GM23338 (cell line): ENCODE data around the gene VAV3. TPM values are rescaled to one million over a fixed set of nuclear protein-coding genes. Genes with fewer than 3 reads are reported as not detected.

Experiments used
- CREB1 ChIP-seq: fragments of 250-450 bp; sonication (Bioruptor Pico); IDR thresholded peaks from 2 replicates; pipeline ENCODE4 v1.5.0; 2020; ENCODE audit warnings: low read depth, mild to moderate bottlenecking, moderate library complexity
- EZH2 ChIP-seq: fragments of 200-600 bp; sonication (generic); IDR thresholded peaks from one replicate; pipeline ENCODE4 v1.8.0; 2017; ENCODE audit warnings: antibody characterized with exemption, mild to moderate bottlenecking, low read depth; ENCODE audit not compliant: unreplicated experiment
- EZH2phosphoT487 ChIP-seq: fragments of 200-600 bp; sonication (generic); IDR thresholded peaks from one replicate; pipeline ENCODE4 v1.8.1; 2018; ENCODE audit warnings: antibody characterized with exemption; ENCODE audit not compliant: unreplicated experiment
- JUNB ChIP-seq: IDR thresholded peaks from one replicate; pipeline ENCODE4 v1.6.1; 2016; ENCODE audit warnings: antibody characterized with exemption; ENCODE audit not compliant: unreplicated experiment
- NANOG ChIP-seq: IDR thresholded peaks from 2 replicates; pipeline ENCODE4 v1.6.1; 2016; ENCODE audit warnings: antibody characterized with exemption, borderline replicate concordance
- REST ChIP-seq: IDR thresholded peaks from one replicate; pipeline ENCODE4 v1.6.1; 2018; ENCODE audit warnings: antibody characterized with exemption; ENCODE audit not compliant: unreplicated experiment
- STAT1 ChIP-seq: IDR thresholded peaks from one replicate; pipeline ENCODE4 v1.6.1; 2016; ENCODE audit warnings: antibody characterized with exemption; ENCODE audit not compliant: unreplicated experiment
- ZNF114 ChIP-seq: fragments of 250-450 bp; sonication (Bioruptor Pico); IDR thresholded peaks from 2 replicates; pipeline ENCODE4 v1.5.0; 2020; ENCODE audit warnings: mild to moderate bottlenecking, moderate library complexity
- ZNF331 ChIP-seq: fragments of 250-450 bp; sonication (Bioruptor Pico); IDR thresholded peaks from 2 replicates; pipeline ENCODE4 v1.5.0; 2020; ENCODE audit warnings: low read depth, mild to moderate bottlenecking, moderate library complexity
- polyA plus RNA-seq: library from polyadenylated mRNA; unstranded; fragments of >200 nt; fragmentation: Nextera tagmentation; extraction: Ambion mirVana; gene quantifications from 2 replicates; pipeline ENCODE4 v1.2.1, GENCODE V29; 2016
- total RNA-seq: library from RNA; depleted of rRNA; stranded (reverse); fragments of >200 nt; shearing (Covaris generic); gene quantifications from 2 replicates; pipeline ENCODE4 v1.2.3, GENCODE V29; 2014
- TF ChIP-seq, protein P1 (sequence below): fragments of 250-450 bp; sonication (Bioruptor Pico); IDR thresholded peaks from 2 replicates; pipeline ENCODE4 v1.5.0; 2020; ENCODE audit warnings: mild to moderate bottlenecking, moderate library complexity
- TF ChIP-seq, protein P2 (sequence below): IDR thresholded peaks from 2 replicates; pipeline ENCODE4 v1.6.1; 2016; ENCODE audit warnings: antibody characterized with exemption

VAV3 gene
- total and polyA plus RNA-seq, 2 experiments from 2014 or later, result 3.0 to 11.3 TPM

DNA sequence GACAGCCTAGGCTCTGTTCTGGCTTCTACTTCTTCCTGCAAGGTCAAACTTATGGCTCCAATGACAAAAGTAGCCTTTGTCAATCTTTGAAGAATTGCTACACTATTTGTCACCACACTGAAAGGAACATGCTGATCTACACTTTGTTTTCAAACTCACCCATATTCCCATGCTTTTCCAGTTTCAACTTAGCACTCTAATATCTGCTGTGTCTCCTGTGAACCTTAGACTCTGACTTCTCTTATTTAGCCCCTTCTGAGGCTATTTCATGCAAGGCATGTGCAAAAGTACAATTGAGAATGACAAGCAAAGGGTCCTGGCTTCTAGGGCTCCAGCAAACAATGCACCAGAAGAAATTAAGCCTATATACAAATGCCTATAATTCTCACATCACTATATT is 374.9 kb downstream of the VAV3 start (continued):
- TF ChIP-seq, protein P1, sequence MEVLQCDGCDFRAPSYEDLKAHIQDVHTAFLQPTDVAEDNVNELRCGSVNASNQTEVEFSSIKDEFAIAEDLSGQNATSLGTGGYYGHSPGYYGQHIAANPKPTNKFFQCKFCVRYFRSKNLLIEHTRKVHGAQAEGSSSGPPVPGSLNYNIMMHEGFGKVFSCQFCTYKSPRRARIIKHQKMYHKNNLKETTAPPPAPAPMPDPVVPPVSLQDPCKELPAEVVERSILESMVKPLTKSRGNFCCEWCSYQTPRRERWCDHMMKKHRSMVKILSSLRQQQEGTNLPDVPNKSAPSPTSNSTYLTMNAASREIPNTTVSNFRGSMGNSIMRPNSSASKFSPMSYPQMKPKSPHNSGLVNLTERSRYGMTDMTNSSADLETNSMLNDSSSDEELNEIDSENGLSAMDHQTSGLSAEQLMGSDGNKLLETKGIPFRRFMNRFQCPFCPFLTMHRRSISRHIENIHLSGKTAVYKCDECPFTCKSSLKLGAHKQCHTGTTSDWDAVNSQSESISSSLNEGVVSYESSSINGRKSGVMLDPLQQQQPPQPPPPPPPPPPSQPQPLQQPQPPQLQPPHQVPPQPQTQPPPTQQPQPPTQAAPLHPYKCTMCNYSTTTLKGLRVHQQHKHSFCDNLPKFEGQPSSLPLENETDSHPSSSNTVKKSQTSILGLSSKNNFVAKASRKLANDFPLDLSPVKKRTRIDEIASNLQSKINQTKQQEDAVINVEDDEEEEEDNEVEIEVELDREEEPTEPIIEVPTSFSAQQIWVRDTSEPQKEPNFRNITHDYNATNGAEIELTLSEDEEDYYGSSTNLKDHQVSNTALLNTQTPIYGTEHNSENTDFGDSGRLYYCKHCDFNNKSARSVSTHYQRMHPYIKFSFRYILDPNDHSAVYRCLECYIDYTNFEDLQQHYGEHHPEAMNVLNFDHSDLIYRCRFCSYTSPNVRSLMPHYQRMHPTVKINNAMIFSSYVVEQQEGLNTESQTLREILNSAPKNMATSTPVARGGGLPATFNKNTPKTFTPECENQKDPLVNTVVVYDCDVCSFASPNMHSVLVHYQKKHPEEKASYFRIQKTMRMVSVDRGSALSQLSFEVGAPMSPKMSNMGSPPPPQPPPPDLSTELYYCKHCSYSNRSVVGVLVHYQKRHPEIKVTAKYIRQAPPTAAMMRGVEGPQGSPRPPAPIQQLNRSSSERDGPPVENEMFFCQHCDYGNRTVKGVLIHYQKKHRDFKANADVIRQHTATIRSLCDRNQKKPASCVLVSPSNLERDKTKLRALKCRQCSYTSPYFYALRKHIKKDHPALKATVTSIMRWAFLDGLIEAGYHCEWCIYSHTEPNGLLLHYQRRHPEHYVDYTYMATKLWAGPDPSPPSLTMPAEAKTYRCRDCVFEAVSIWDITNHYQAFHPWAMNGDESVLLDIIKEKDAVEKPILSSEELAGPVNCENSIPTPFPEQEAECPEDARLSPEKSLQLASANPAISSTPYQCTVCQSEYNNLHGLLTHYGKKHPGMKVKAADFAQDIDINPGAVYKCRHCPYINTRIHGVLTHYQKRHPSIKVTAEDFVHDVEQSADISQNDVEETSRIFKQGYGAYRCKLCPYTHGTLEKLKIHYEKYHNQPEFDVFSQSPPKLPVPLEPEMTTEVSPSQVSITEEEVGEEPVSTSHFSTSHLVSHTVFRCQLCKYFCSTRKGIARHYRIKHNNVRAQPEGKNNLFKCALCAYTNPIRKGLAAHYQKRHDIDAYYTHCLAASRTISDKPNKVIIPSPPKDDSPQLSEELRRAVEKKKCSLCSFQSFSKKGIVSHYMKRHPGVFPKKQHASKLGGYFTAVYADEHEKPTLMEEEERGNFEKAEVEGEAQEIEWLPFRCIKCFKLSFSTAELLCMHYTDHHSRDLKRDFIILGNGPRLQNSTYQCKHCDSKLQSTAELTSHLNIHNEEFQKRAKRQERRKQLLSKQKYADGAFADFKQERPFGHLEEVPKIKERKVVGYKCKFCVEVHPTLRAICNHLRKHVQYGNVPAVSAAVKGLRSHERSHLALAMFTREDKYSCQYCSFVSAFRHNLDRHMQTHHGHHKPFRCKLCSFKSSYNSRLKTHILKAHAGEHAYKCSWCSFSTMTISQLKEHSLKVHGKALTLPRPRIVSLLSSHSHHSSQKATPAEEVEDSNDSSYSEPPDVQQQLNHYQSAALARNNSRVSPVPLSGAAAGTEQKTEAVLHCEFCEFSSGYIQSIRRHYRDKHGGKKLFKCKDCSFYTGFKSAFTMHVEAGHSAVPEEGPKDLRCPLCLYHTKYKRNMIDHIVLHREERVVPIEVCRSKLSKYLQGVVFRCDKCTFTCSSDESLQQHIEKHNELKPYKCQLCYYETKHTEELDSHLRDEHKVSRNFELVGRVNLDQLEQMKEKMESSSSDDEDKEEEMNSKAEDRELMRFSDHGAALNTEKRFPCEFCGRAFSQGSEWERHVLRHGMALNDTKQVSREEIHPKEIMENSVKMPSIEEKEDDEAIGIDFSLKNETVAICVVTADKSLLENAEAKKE (CRISPR knock-in tag), result no peak
- TF ChIP-seq JUNB (no peak), STAT1 (no peak), EZH2phosphoT487 (no peak), REST (no peak), NANOG (no peak), ZNF331 (CRISPR knock-in tag) (no peak), CREB1 (CRISPR knock-in tag) (no peak), ZNF114 (no peak), EZH2 (no peak)
- TF ChIP-seq, protein P2, sequence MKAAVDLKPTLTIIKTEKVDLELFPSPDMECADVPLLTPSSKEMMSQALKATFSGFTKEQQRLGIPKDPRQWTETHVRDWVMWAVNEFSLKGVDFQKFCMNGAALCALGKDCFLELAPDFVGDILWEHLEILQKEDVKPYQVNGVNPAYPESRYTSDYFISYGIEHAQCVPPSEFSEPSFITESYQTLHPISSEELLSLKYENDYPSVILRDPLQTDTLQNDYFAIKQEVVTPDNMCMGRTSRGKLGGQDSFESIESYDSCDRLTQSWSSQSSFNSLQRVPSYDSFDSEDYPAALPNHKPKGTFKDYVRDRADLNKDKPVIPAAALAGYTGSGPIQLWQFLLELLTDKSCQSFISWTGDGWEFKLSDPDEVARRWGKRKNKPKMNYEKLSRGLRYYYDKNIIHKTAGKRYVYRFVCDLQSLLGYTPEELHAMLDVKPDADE, result no peak
